HEK293 (cell line): Measurements from ENCODE around the gene GCLM.

Experiments used
- CTCF ChIA-PET: fragments of 350-600 bp; formaldehyde crosslinking; extraction: SDS; loops from one replicate; lab custom pipeline; 2021; ENCODE audit warnings: antibody characterized with exemption; lab: Yijun Ruan, JAX
- POLR2A ChIA-PET: fragments of 300-600 bp; formaldehyde crosslinking; extraction: SDS; loops from one replicate; lab custom pipeline; 2020; ENCODE audit warnings: antibody characterized with exemption, inconsistent platforms; lab: Yijun Ruan, JAX
- H3K27ac ChIP-seq: fragments of 200-500 bp; sonication (Bioruptor generic); 2 replicates; pipeline ENCODE4 v1.5.1; 2014; ENCODE audit warnings: low read depth, low read length, control low read depth, inconsistent platforms; ENCODE audit errors: extremely low read depth
- H3K36me3 ChIP-seq, 2 experiments: fragments of 200-500 bp in 1 of 2; sonication (Bioruptor generic) in 1 of 2; 1 replicate in 1 of 2; 2 replicates in 1 of 2; pipeline ENCODE4 v1.5.1; 2014 to 2017; ENCODE audit warnings: inconsistent platforms in 2 of 2, low read length in 2 of 2; ENCODE audit not compliant: control insufficient read depth in 2 of 2, insufficient read depth in 1 of 2
- H3K4me1 ChIP-seq: fragments of 200-500 bp; sonication (Bioruptor generic); 2 replicates; pipeline ENCODE4 v1.5.1; 2014; ENCODE audit warnings: mild to moderate bottlenecking, low read length, inconsistent platforms; ENCODE audit not compliant: control insufficient read depth, insufficient read depth
- H3K4me3 ChIP-seq: 2 replicates; pipeline ENCODE4 v1.5.1; 2011; ENCODE audit warnings: low read depth, mild to moderate bottlenecking, control low read depth, low read length, moderate library complexity
- H3K9me3 ChIP-seq: fragments of 200-500 bp; sonication (Bioruptor generic); 2 replicates; pipeline ENCODE4 v1.5.1; 2014; ENCODE audit warnings: low read depth, low read length, inconsistent platforms; ENCODE audit not compliant: control insufficient read depth, insufficient read depth
- ATF2 ChIP-seq: fragments of 450-650 bp; formaldehyde crosslinking; IDR thresholded peaks from 2 replicates; pipeline ENCODE4 v1.5.1; 2016; ENCODE audit warnings: missing biosample characterization, missing genetic modification characterization, low read depth
- GLIS1 ChIP-seq: fragments of 450-650 bp; formaldehyde crosslinking; IDR thresholded peaks from 2 replicates; pipeline ENCODE4 v1.5.1; 2016; ENCODE audit warnings: missing biosample characterization, missing genetic modification characterization
- KLF1 ChIP-seq: fragments of 450-650 bp; formaldehyde crosslinking; IDR thresholded peaks from 2 replicates; pipeline ENCODE4 v1.5.1; 2016; ENCODE audit warnings: missing biosample characterization, missing genetic modification characterization
- RBAK ChIP-seq: fragments of 450-650 bp; formaldehyde crosslinking; IDR thresholded peaks from 2 replicates; pipeline ENCODE4 v1.5.1; 2016; ENCODE audit warnings: missing biosample characterization, missing genetic modification characterization
- SALL2 ChIP-seq: fragments of 450-650 bp; formaldehyde crosslinking; IDR thresholded peaks from 2 replicates; pipeline ENCODE4 v1.5.0; 2017; ENCODE audit warnings: missing biosample characterization, mild to moderate bottlenecking, missing genetic modification characterization, borderline replicate concordance
- SETDB1 ChIP-seq: IDR thresholded peaks from one replicate; pipeline ENCODE4 v1.6.1; 2017; ENCODE audit warnings: mild to moderate bottlenecking, low read length, moderate library complexity, mixed read lengths; ENCODE audit not compliant: insufficient read length
- SP7 ChIP-seq: fragments of 450-650 bp; formaldehyde crosslinking; IDR thresholded peaks from 2 replicates; pipeline ENCODE4 v1.5.1; 2016; ENCODE audit warnings: missing biosample characterization, missing genetic modification characterization
- ZBTB48 ChIP-seq: fragments of 450-650 bp; formaldehyde crosslinking; IDR thresholded peaks from 2 replicates; pipeline ENCODE4 v1.5.1; 2016; ENCODE audit warnings: missing biosample characterization, missing genetic modification characterization
- ZBTB49 ChIP-seq: fragments of 450-650 bp; formaldehyde crosslinking; IDR thresholded peaks from 2 replicates; pipeline ENCODE4 v1.5.1; 2016; ENCODE audit warnings: missing biosample characterization, missing genetic modification characterization, low read depth
- ZEB2 ChIP-seq: fragments of 450-650 bp; formaldehyde crosslinking; IDR thresholded peaks from 2 replicates; pipeline ENCODE4 v1.5.1; 2016; ENCODE audit warnings: missing biosample characterization, missing genetic modification characterization
- ZNF157 ChIP-seq: fragments of 450-650 bp; formaldehyde crosslinking; IDR thresholded peaks from 2 replicates; pipeline ENCODE4 v1.5.1; 2016; ENCODE audit warnings: missing biosample characterization, missing genetic modification characterization
- ZNF16 ChIP-seq: fragments of 450-650 bp; formaldehyde crosslinking; IDR thresholded peaks from 2 replicates; pipeline ENCODE4 v1.5.1; 2016; ENCODE audit warnings: low read depth, missing biosample characterization, missing genetic modification characterization
- ZNF202 ChIP-seq: fragments of 450-650 bp; formaldehyde crosslinking; IDR thresholded peaks from 2 replicates; pipeline ENCODE4 v1.5.1; 2016; ENCODE audit warnings: missing biosample characterization, missing genetic modification characterization, borderline replicate concordance
- ZNF311 ChIP-seq: fragments of 450-650 bp; formaldehyde crosslinking; IDR thresholded peaks from 2 replicates; pipeline ENCODE4 v1.5.1; 2017; ENCODE audit warnings: missing biosample characterization, missing genetic modification characterization, borderline replicate concordance
- ZNF362 ChIP-seq: fragments of 450-650 bp; formaldehyde crosslinking; IDR thresholded peaks from 2 replicates; pipeline ENCODE4 v1.5.1; 2016; ENCODE audit warnings: missing biosample characterization, missing genetic modification characterization
- ZNF48 ChIP-seq: fragments of 450-650 bp; formaldehyde crosslinking; IDR thresholded peaks from 2 replicates; pipeline ENCODE4 v1.5.1; 2016; ENCODE audit warnings: missing biosample characterization, missing genetic modification characterization
- ZNF549 ChIP-seq: fragments of 450-650 bp; IDR thresholded peaks from 2 replicates; pipeline ENCODE4 v1.5.1; 2018; ENCODE audit warnings: missing biosample characterization, missing genetic modification characterization, mild to moderate bottlenecking, inconsistent platforms, moderate library complexity
- ZNF585B ChIP-seq: fragments of 450-650 bp; formaldehyde crosslinking; IDR thresholded peaks from 2 replicates; pipeline ENCODE4 v1.5.1; 2016; ENCODE audit warnings: missing biosample characterization, missing genetic modification characterization
- ZNF629 ChIP-seq: fragments of 450-650 bp; formaldehyde crosslinking; IDR thresholded peaks from 2 replicates; pipeline ENCODE4 v1.5.1; 2017; ENCODE audit warnings: missing biosample characterization, missing genetic modification characterization
- ZNF707 ChIP-seq: fragments of 450-650 bp; formaldehyde crosslinking; IDR thresholded peaks from 2 replicates; pipeline ENCODE4 v1.5.1; 2016; ENCODE audit warnings: missing biosample characterization, missing genetic modification characterization
- ZXDB ChIP-seq: fragments of 450-650 bp; formaldehyde crosslinking; IDR thresholded peaks from 2 replicates; pipeline ENCODE4 v1.5.1; 2016; ENCODE audit warnings: missing biosample characterization, missing genetic modification characterization
- TF ChIP-seq, protein P1 (sequence below): fragments of 450-650 bp; formaldehyde crosslinking; conservative IDR thresholded peaks from 2 replicates; pipeline ENCODE4 v1.5.1; 2016; ENCODE audit warnings: low read depth, missing biosample characterization, missing genetic modification characterization
- TF ChIP-seq, protein P2 (sequence below): fragments of 450-650 bp; formaldehyde crosslinking; IDR thresholded peaks from 2 replicates; pipeline ENCODE4 v1.5.1; 2016; ENCODE audit warnings: missing biosample characterization, missing genetic modification characterization

Gene GCLM

GRCh38 chr1:93900723-93901504 is 8.3 kb downstream of the GCLM start:
- Histone ChIP-seq H3K9me3 (no peaks in the 10 kb centered on the region), H3K36me3 (peaks cover 16 to 34% of the 10 kb centered on the region in 2 experiments), H3K4me1 (peaks cover 12% of the 10 kb centered on the region), H3K27ac (no peak overlapping the region)
- ChIA-PET POLR2A (no interaction called here), CTCF (interaction anchor here (0.6 kb wide), 3 partner anchors 230 to 1057 kb away, joined by 3 read pairs; no protein-coding TSS in a partner anchor)
- TF ChIP-seq ZNF629 (tag by site-specific recombination) (peak; percentile 38; the same call in 1 of the 2 replicates), ZNF157 (tag by site-specific recombination) (no peak), KLF1 (tag by site-specific recombination) (no peak), ZNF585B (tag by site-specific recombination) (no peak), SETDB1 (no peak), ZEB2 (tag by site-specific recombination) (no peak), SP7 (0 out of 2 replicates have a peak, but pooled peaks have one; percentile 21), ZBTB48 (tag by site-specific recombination) (no peak), ATF2 (tag by site-specific recombination) (peak; percentile 91), ZNF202 (tag by site-specific recombination) (no peak), ZNF549 (tag by site-specific recombination) (no peak), ZNF311 (no peak), SALL2 (tag by site-specific recombination) (no peak), ZNF16 (tag by site-specific recombination) (no peak), ZBTB49 (tag by site-specific recombination) (no peak), ZNF362 (tag by site-specific recombination) (no peak), ZNF707 (tag by site-specific recombination) (0 out of 2 replicates have a peak, but pooled peaks have one; percentile 20), ZXDB (no peak), RBAK (tag by site-specific recombination) (no peak), ZNF48 (tag by site-specific recombination) (no peak), GLIS1 (tag by site-specific recombination) (no peak)
- TF ChIP-seq, protein P1, sequence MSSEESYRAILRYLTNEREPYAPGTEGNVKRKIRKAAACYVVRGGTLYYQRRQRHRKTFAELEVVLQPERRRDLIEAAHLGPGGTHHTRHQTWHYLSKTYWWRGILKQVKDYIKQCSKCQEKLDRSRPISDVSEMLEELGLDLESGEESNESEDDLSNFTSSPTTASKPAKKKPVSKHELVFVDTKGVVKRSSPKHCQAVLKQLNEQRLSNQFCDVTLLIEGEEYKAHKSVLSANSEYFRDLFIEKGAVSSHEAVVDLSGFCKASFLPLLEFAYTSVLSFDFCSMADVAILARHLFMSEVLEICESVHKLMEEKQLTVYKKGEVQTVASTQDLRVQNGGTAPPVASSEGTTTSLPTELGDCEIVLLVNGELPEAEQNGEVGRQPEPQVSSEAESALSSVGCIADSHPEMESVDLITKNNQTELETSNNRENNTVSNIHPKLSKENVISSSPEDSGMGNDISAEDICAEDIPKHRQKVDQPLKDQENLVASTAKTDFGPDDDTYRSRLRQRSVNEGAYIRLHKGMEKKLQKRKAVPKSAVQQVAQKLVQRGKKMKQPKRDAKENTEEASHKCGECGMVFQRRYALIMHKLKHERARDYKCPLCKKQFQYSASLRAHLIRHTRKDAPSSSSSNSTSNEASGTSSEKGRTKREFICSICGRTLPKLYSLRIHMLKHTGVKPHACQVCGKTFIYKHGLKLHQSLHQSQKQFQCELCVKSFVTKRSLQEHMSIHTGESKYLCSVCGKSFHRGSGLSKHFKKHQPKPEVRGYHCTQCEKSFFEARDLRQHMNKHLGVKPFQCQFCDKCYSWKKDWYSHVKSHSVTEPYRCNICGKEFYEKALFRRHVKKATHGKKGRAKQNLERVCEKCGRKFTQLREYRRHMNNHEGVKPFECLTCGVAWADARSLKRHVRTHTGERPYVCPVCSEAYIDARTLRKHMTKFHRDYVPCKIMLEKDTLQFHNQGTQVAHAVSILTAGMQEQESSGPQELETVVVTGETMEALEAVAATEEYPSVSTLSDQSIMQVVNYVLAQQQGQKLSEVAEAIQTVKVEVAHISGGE (tag by site-specific recombination): no peak
- TF ChIP-seq, protein P2, sequence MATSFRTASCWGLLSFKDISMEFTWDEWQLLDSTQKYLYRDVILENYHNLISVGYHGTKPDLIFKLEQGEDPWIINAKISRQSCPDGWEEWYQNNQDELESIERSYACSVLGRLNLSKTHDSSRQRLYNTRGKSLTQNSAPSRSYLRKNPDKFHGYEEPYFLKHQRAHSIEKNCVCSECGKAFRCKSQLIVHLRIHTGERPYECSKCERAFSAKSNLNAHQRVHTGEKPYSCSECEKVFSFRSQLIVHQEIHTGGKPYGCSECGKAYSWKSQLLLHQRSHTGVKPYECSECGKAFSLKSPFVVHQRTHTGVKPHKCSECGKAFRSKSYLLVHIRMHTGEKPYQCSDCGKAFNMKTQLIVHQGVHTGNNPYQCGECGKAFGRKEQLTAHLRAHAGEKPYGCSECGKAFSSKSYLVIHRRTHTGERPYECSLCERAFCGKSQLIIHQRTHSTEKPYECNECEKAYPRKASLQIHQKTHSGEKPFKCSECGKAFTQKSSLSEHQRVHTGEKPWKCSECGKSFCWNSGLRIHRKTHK (tag by site-specific recombination): no peak
- TF ChIP-seq, all 188 proteins: peak for 4
- no peak overlapping the region for H3K4me3 ChIP-seq
